ENCODE data around the gene CDH15. TPM values are rescaled to one million over a fixed set of nuclear protein-coding genes. Genes with fewer than 3 reads are reported as not detected.

Gene CDH15
- total RNA-seq, 1 donor from 2014 or later = 0.27 TPM

- no peak for DNase-seq (ENCODE audit: low spot score)
- intact Hi-C loops (cut with DNase I) = no loop called here
Measured at GRCh38 chr16:89194340-89195311, 23.1 kb downstream of the CDH15 start.

- DNase-seq (ENCODE audit: low spot score) = no peak
- intact Hi-C loops (cut with DNase I) = no loop called here
Measured at GRCh38 chr16:89195521-89196171, 24.1 kb downstream of the CDH15 start.

- intact Hi-C loops (cut with DNase I) = no loop called here
- DNase-seq (ENCODE audit: low spot score) = no peak
Measured at GRCh38 chr16:89197033-89197632, 25.6 kb downstream of the CDH15 start.

- intact Hi-C loops (cut with DNase I) = no loop called here
- no peak for DNase-seq (ENCODE audit: low spot score)
Measured at GRCh38 chr16:89197633-89198416, 26.3 kb downstream of the CDH15 start.

- intact Hi-C loops (cut with DNase I) = no loop called here
- no peak for DNase-seq (ENCODE audit: low spot score)
Measured at GRCh38 chr16:89198417-89199240, 27.1 kb downstream of the CDH15 start.

- DNase-seq (ENCODE audit: low spot score) = no peak
- intact Hi-C loops (cut with DNase I) = no loop called here
Measured at GRCh38 chr16:89199241-89200123, 27.9 kb downstream of the CDH15 start.

GRCh38 chr16:89200124-89200849 lies 28.7 kb downstream of the CDH15 start, which contains the start of gene SLC22A31:
Gene SLC22A31, minus strand, starts transcription at chr16:89200537. Its CDS starts 36 bp downstream, at chr16:89200501.
- intact Hi-C loops (cut with DNase I) = no loop called here
- no peak for DNase-seq (ENCODE audit: low spot score)

GRCh38 chr16:89200850-89201411 lies 29.4 kb downstream of the CDH15 start:
- intact Hi-C loops (cut with DNase I) = no loop called here
- DNase-seq (ENCODE audit: low spot score) = no peak

- peak; percentile 86 for DNase-seq (ENCODE audit: low spot score)
- intact Hi-C loops (cut with DNase I) = no loop called here
Measured at GRCh38 chr16:89201439-89202377, 30.2 kb downstream of the CDH15 start.

GRCh38 chr16:89202422-89203215 lies 31.1 kb downstream of the CDH15 start:
- no peak for DNase-seq (ENCODE audit: low spot score)
- intact Hi-C loops (cut with DNase I) = no loop called here

GRCh38 chr16:89207993-89208392 lies 36.4 kb downstream of the CDH15 start:
- no peak for DNase-seq (ENCODE audit: low spot score)
- intact Hi-C loops (cut with DNase I) = no loop called here

- intact Hi-C loops (cut with DNase I) = loop anchor here (10.0 kb wide), 1 partner anchor 115 kb away; the partner anchor contains the start of gene ACSF3
- DNase-seq (ENCODE audit: low spot score) = no peak
Measured at GRCh38 chr16:89209522-89210044, 38.0 kb downstream of the CDH15 start.

GRCh38 chr16:89210165-89210903 lies 38.8 kb downstream of the CDH15 start:
- intact Hi-C loops (cut with DNase I) = loop anchor here (10.0 kb wide), 1 partner anchor 116 kb away; the partner anchor contains the start of gene ACSF3
- DNase-seq (ENCODE audit: low spot score) = no peak

Measured in cardiac septum (tissue), 1 donor.